Thyroid gland (tissue), 4 donors: ENCODE results near the gene TSPO2. TPM values are rescaled to one million over a fixed set of nuclear protein-coding genes. Genes with fewer than 3 reads are reported as not detected.

ENCODE experiments used
- DNase-seq, 2 donors: peaks; one replicate each; pipeline ENCODE4 v3.0.0-alpha.2; 2019
- H3K27ac ChIP-seq, 3 donors: fragments of 200-600 bp; sonication (generic); 1 replicate in 2 of 3; 2 replicates in 1 of 3; pipeline ENCODE4 v1.5.1; 2016 to 2019; ENCODE audit warnings: mild to moderate bottlenecking in 1 of 3, moderate library complexity in 1 of 3
- H3K27me3 ChIP-seq: fragments of 200-600 bp; sonication (generic); one replicate; pipeline ENCODE4 v1.5.1; 2019
- H3K36me3 ChIP-seq, 2 donors: fragments of 200-600 bp; sonication (generic); one replicate each; pipeline ENCODE4 v1.5.1; 2016 to 2019
- H3K4me1 ChIP-seq, 2 donors: fragments of 200-600 bp; sonication (generic); one replicate each; pipeline ENCODE4 v1.5.1; 2017 to 2019
- H3K4me3 ChIP-seq, 3 donors: fragments of 200-600 bp; sonication (generic); replicated peaks in 1 of 3; 1 replicate in 2 of 3; 2 replicates in 1 of 3; pipeline ENCODE4 v1.5.1; 2016; ENCODE audit warnings: mild to moderate bottlenecking in 1 of 3
- H3K9me3 ChIP-seq: fragments of 200-600 bp; sonication (generic); one replicate; pipeline ENCODE4 v1.5.1; 2017
- CTCF ChIP-seq, 6 experiments: fragments of 200-600 bp in 3 of 6; fragments of 450-650 bp in 3 of 6; sonication (generic) in 3 of 6; IDR thresholded peaks; one replicate each; pipeline ENCODE4 v1.5.1; 2016 to 2019; ENCODE audit warnings: antibody characterized with exemption in 6 of 6, mild to moderate bottlenecking in 2 of 6, inconsistent platforms in 1 of 6, moderate library complexity in 1 of 6
- POLR2A ChIP-seq, 2 donors: fragments of 450-650 bp; IDR thresholded peaks; one replicate each; pipeline ENCODE4 v1.6.1; 2017; ENCODE audit warnings: antibody characterized with exemption in 2 of 2, mild to moderate bottlenecking in 2 of 2, moderate library complexity in 1 of 2
- WGBS, 2 donors: methylation state at CpG; one replicate each; pipeline ENCODE4 v1.1.5; 2017; 5-methylcytosine and 5-hydroxymethylcytosine counted together
- intact Hi-C: fragments of 100-400 bp; cut with DNase I; formaldehyde crosslinking; loops from one replicate; pipeline ENCODE4 v1.15.1; 2023
- total RNA-seq, 4 donors: library from RNA; depleted of rRNA; stranded (reverse); fragments of >200 nt; gene quantifications; one replicate each; pipeline ENCODE4 v1.2.3, GENCODE V29; 2016

Gene TSPO2
- total RNA-seq, 4 donors from 2014 or later, result not detected

- H3K27me3 ChIP-seq, result no peaks in the 10 kb centered on the region
- H3K27ac ChIP-seq, result no peak overlapping the region
- no peak for DNase-seq
- no peaks in the 10 kb centered on the region for H3K9me3 ChIP-seq
- H3K4me1 ChIP-seq, result peaks cover under 1 to 2% of the 10 kb centered on the region in 2 donors
- no peak for TF ChIP-seq CTCF (IDR thresholded peaks at IDR 0.05)
- no peak for TF ChIP-seq POLR2A (IDR thresholded peaks at IDR 0.05)
- intact Hi-C loops, result no loop called here
- no peak overlapping the region for H3K4me3 ChIP-seq
- H3K36me3 ChIP-seq, result no peaks in the 10 kb centered on the region
- 51 to 59% methylated on average over 3 of the region's 3 CpGs for WGBS, 2 donors
Observed at GRCh38 chr6:41055149-41055548, 12.9 kb downstream of the TSPO2 start.

- DNase-seq, result no peak
- Histone ChIP-seq H3K9me3 (no peaks in the 10 kb centered on the region), H3K36me3 (no peaks in the 10 kb centered on the region), H3K27ac (no peak overlapping the region), H3K4me3 (no peak overlapping the region), H3K27me3 (no peaks in the 10 kb centered on the region), H3K4me1 (peaks cover 16 to 17% of the 10 kb centered on the region in 2 donors)
- WGBS, 2 donors, result 83 to 87% methylated on average over 6 of the region's 6 CpGs
- intact Hi-C loops, result no loop called here
- TF ChIP-seq POLR2A (IDR thresholded peaks at IDR 0.05) (no peak), CTCF (IDR thresholded peaks at IDR 0.05) (no peak)
Observed at GRCh38 chr6:41056768-41057490, 14.7 kb downstream of the TSPO2 start.

- Histone ChIP-seq H3K27me3 (no peaks in the 10 kb centered on the region), H3K36me3 (no peaks in the 10 kb centered on the region), H3K27ac (no peak overlapping the region), H3K9me3 (no peaks in the 10 kb centered on the region), H3K4me1 (peaks cover 16 to 18% of the 10 kb centered on the region in 2 donors), H3K4me3 (no peak overlapping the region)
- TF ChIP-seq CTCF (IDR thresholded peaks at IDR 0.05) (no peak), POLR2A (IDR thresholded peaks at IDR 0.05) (no peak)
- intact Hi-C loops, result no loop called here
- no peak for DNase-seq
- 75 to 84% methylated on average over 2 of the region's 2 CpGs for WGBS, 2 donors
Observed at GRCh38 chr6:41058783-41059181, 16.5 kb downstream of the TSPO2 start.

- no peaks in the 10 kb centered on the region for H3K36me3 ChIP-seq
- peaks cover 16 to 25% of the 10 kb centered on the region in 2 donors for H3K4me1 ChIP-seq
- H3K9me3 ChIP-seq, result no peaks in the 10 kb centered on the region
- no peak overlapping the region for H3K4me3 ChIP-seq
- intact Hi-C loops, result no loop called here
- DNase-seq, result no peak
- H3K27me3 ChIP-seq, result no peaks in the 10 kb centered on the region
- peak overlapping the region in 1 of 3 donors; percentile 53 for H3K27ac ChIP-seq
- 78 to 100% methylated on average over 1 of the region's 1 CpG for WGBS, 2 donors
- TF ChIP-seq POLR2A (IDR thresholded peaks at IDR 0.05) (no peak), CTCF (IDR thresholded peaks at IDR 0.05) (no peak)
Observed at GRCh38 chr6:41059556-41059955, 17.3 kb downstream of the TSPO2 start.

- Histone ChIP-seq H3K4me3 (no peak overlapping the region), H3K9me3 (no peaks in the 10 kb centered on the region), H3K27me3 (no peaks in the 10 kb centered on the region), H3K27ac (peak overlapping the region; percentile 44 to 59 (median 58)), H3K4me1 (peaks cover 16 to 25% of the 10 kb centered on the region in 2 donors), H3K36me3 (no peaks in the 10 kb centered on the region)
- peak in 1 of 2 donors; percentile 28 for DNase-seq
- WGBS, 2 donors, result 77 to 78% methylated on average over 13 of the region's 13 CpGs
- intact Hi-C loops, result loop anchor here (10.0 kb wide), 1 partner anchor 56 kb away; no protein-coding TSS in a partner anchor
- no peak for TF ChIP-seq POLR2A (IDR thresholded peaks at IDR 0.05)
- TF ChIP-seq CTCF (IDR thresholded peaks at IDR 0.05), result no peak
Observed at GRCh38 chr6:41061196-41061726, 19.0 kb downstream of the TSPO2 start.
